Vagina (tissue), 2 donors: Measurements from ENCODE around the gene ERP27. TPM values are rescaled to one million over a fixed set of nuclear protein-coding genes. Genes with fewer than 3 reads are reported as not detected.

Experiments
- DNase-seq, 2 donors: peaks; one replicate each; pipeline ENCODE4 v3.0.0-alpha.2; 2017; ENCODE audit errors: extremely low spot score in 2 of 2
- H3K27ac ChIP-seq: fragments of 200-600 bp; sonication (generic); one replicate; pipeline ENCODE4 v1.5.1; 2019
- H3K27me3 ChIP-seq: fragments of 200-600 bp; sonication (generic); one replicate; pipeline ENCODE4 v1.5.1; 2019
- H3K36me3 ChIP-seq, 2 donors: fragments of 200-600 bp; sonication (generic); one replicate each; pipeline ENCODE4 v1.5.1; 2017 to 2019
- H3K4me1 ChIP-seq: fragments of 200-600 bp; sonication (generic); one replicate; pipeline ENCODE4 v1.5.1; 2019
- H3K4me3 ChIP-seq, 2 donors: fragments of 200-600 bp; sonication (generic); 1 replicate in 1 of 2; 2 replicates in 1 of 2; pipeline ENCODE4 v1.5.1; 2016 to 2019
- H3K9me3 ChIP-seq: fragments of 200-600 bp; sonication (generic); one replicate; pipeline ENCODE4 v1.5.1; 2019
- POLR2A ChIP-seq, 2 donors: fragments of 450-650 bp; IDR thresholded peaks; one replicate each; pipeline ENCODE4 v1.6.1; 2017; ENCODE audit warnings: antibody characterized with exemption in 2 of 2, mild to moderate bottlenecking in 2 of 2, moderate library complexity in 2 of 2
- POLR2AphosphoS5 ChIP-seq, 2 donors: sonication (generic); formaldehyde crosslinking; IDR thresholded peaks; one replicate each; pipeline ENCODE4 v1.9.0; 2017; ENCODE audit warnings: antibody characterized with exemption in 2 of 2, mild to moderate bottlenecking in 2 of 2, low read depth in 1 of 2; ENCODE audit not compliant: insufficient read depth in 1 of 2
- intact Hi-C: fragments of 100-400 bp; cut with DNase I; formaldehyde crosslinking; loops from one replicate; pipeline ENCODE4 v1.15.1; 2023
- total RNA-seq: library from RNA; depleted of rRNA; stranded (reverse); fragments of >200 nt; gene quantifications from one replicate; pipeline ENCODE4 v1.2.3, GENCODE V29; 2016
- TF ChIP-seq, protein P1 (sequence below), 3 experiments: fragments of 450-650 bp in 2 of 3; fragments of 200-600 bp in 1 of 3; sonication (generic) in 1 of 3; IDR thresholded peaks; one replicate each; pipeline ENCODE4 v1.5.1; 2017 to 2019; ENCODE audit warnings: antibody characterized with exemption in 3 of 3, mild to moderate bottlenecking in 2 of 3, moderate library complexity in 2 of 3

ERP27 gene
- total RNA-seq, 1 donor from 2014 or later, result 2.2 TPM

DNA sequence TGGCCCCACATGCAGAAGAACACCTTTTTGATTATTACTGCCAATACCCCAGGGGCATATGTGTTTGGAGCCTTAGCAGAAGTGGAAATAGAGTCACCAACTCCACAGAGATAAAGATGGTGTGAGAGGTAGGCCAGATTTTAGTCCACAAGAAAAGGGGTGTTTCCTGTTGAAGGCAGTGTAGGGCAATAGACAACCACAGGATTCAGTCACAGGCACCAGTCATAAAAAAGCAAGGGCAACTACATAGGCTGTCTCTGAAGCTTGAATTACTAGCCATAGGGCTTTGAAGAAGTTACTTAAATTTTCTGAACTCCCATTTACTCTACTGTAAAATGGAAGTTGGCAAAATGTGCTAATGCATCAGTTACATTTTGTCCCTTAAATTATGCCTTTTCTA, 18.9 kb downstream of the ERP27 start:
- Histone ChIP-seq H3K27ac (no peak overlapping the region), H3K4me1 (no peaks in the 10 kb centered on the region), H3K9me3 (no peaks in the 10 kb centered on the region), H3K27me3 (no peaks in the 10 kb centered on the region), H3K4me3 (no peak overlapping the region), H3K36me3 (no peaks in the 10 kb centered on the region)
- no peak for DNase-seq
- intact Hi-C loops, result no loop called here
- TF ChIP-seq POLR2A (IDR thresholded peaks at IDR 0.05), result no peak
- TF ChIP-seq, protein P1, sequence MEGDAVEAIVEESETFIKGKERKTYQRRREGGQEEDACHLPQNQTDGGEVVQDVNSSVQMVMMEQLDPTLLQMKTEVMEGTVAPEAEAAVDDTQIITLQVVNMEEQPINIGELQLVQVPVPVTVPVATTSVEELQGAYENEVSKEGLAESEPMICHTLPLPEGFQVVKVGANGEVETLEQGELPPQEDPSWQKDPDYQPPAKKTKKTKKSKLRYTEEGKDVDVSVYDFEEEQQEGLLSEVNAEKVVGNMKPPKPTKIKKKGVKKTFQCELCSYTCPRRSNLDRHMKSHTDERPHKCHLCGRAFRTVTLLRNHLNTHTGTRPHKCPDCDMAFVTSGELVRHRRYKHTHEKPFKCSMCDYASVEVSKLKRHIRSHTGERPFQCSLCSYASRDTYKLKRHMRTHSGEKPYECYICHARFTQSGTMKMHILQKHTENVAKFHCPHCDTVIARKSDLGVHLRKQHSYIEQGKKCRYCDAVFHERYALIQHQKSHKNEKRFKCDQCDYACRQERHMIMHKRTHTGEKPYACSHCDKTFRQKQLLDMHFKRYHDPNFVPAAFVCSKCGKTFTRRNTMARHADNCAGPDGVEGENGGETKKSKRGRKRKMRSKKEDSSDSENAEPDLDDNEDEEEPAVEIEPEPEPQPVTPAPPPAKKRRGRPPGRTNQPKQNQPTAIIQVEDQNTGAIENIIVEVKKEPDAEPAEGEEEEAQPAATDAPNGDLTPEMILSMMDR (IDR thresholded peaks at IDR 0.05), result no peak
- TF ChIP-seq POLR2AphosphoS5 (IDR thresholded peaks at IDR 0.05; ENCODE audit: insufficient read depth in 1 of 2, low read depth in 1 of 2), result no peak

DNA sequence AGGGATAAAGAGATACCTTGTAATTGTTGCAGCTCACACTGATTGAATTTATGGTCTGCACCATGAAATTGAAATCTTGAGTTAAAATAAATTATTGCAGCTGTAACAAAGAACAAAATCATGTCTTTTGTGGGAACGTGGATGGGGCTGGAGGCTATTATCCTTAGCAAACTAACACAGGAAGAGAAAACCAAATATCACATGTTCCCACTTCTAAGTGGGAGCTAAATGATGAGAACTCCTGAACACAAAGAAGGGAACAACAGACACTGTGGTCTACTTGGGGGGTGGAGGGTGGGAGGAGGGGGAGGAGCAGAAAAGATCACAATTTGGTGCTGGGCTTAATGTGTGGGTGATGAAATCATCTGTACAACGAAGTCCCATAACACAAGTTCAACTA, 22.6 kb downstream of the ERP27 start:
- Histone ChIP-seq H3K4me1 (peaks cover 9% of the 10 kb centered on the region), H3K4me3 (no peak overlapping the region), H3K9me3 (no peaks in the 10 kb centered on the region), H3K27me3 (no peaks in the 10 kb centered on the region), H3K27ac (no peak overlapping the region), H3K36me3 (no peaks in the 10 kb centered on the region)
- intact Hi-C loops, result no loop called here
- TF ChIP-seq POLR2A (IDR thresholded peaks at IDR 0.05) (no peak), POLR2AphosphoS5 (IDR thresholded peaks at IDR 0.05; ENCODE audit: insufficient read depth in 1 of 2, low read depth in 1 of 2) (no peak)
- TF ChIP-seq, protein P1 (IDR thresholded peaks at IDR 0.05), result no peak
- no peak for DNase-seq

DNA sequence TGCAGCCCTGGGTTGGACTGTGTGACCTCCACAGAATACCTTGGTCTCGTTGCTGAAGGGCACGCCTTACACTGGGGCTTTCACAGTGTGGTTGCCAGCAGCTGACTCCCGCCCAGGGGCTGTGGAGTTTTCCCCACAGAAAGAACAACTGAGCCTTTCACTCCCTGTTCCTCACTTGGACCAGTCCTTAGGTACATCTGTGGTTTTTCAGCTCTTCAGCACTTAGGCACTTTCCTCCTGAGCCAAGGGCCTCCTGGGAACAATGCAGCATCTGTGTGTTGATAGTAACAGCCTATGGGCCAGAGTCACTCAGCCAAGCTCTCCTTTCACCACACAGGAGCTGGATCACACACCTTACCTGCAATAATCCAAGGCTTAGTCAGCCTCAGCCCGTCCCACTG, 25.0 kb downstream of the ERP27 start:
- Histone ChIP-seq H3K27ac (peak overlapping the region; percentile 37), H3K4me3 (no peak overlapping the region), H3K27me3 (no peaks in the 10 kb centered on the region), H3K9me3 (no peaks in the 10 kb centered on the region), H3K4me1 (peaks cover 9% of the 10 kb centered on the region), H3K36me3 (no peaks in the 10 kb centered on the region)
- DNase-seq, result no peak
- intact Hi-C loops, result no loop called here
- TF ChIP-seq, protein P1 (IDR thresholded peaks at IDR 0.05), result no peak
- no peak for TF ChIP-seq POLR2A (IDR thresholded peaks at IDR 0.05)
- no peak for TF ChIP-seq POLR2AphosphoS5 (IDR thresholded peaks at IDR 0.05; ENCODE audit: insufficient read depth in 1 of 2, low read depth in 1 of 2)

GRCh38 chr12:14911131-14911530, 27.2 kb downstream of the ERP27 start:
- H3K4me1 ChIP-seq, result peaks cover 9% of the 10 kb centered on the region
- no peaks in the 10 kb centered on the region for H3K9me3 ChIP-seq
- H3K27me3 ChIP-seq, result no peaks in the 10 kb centered on the region
- DNase-seq, result no peak
- H3K27ac ChIP-seq, result no peak overlapping the region
- TF ChIP-seq, protein P1 (IDR thresholded peaks at IDR 0.05), result no peak
- no peak for TF ChIP-seq POLR2A (IDR thresholded peaks at IDR 0.05)
- TF ChIP-seq POLR2AphosphoS5 (IDR thresholded peaks at IDR 0.05; ENCODE audit: insufficient read depth in 1 of 2, low read depth in 1 of 2), result no peak
- H3K4me3 ChIP-seq, result no peak overlapping the region
- intact Hi-C loops, result no loop called here
- no peaks in the 10 kb centered on the region for H3K36me3 ChIP-seq

- peaks cover 11% of the 10 kb centered on the region for H3K4me1 ChIP-seq
- intact Hi-C loops, result no loop called here
- H3K27ac ChIP-seq, result no peak overlapping the region
- H3K4me3 ChIP-seq, result no peak overlapping the region
- no peaks in the 10 kb centered on the region for H3K36me3 ChIP-seq
- TF ChIP-seq POLR2AphosphoS5 (IDR thresholded peaks at IDR 0.05; ENCODE audit: insufficient read depth in 1 of 2, low read depth in 1 of 2) (no peak), POLR2A (IDR thresholded peaks at IDR 0.05) (no peak)
- TF ChIP-seq, protein P1 (IDR thresholded peaks at IDR 0.05), result no peak
- DNase-seq, result no peak
- no peaks in the 10 kb centered on the region for H3K9me3 ChIP-seq
- H3K27me3 ChIP-seq, result no peaks in the 10 kb centered on the region
Observed at GRCh38 chr12:14910090-14910915, 28.0 kb downstream of the ERP27 start.
